SK-N-SH treated with all-trans-retinoic acid at 6 μM for 48 hours (cell line): ENCODE data around the gene TRABD2B.

Experiments used
- ATAC-seq: fragments of 200-7000 bp; cut with Tn5 transposase; 3 replicates; pipeline ENCODE4 v1.9.1; 2020; ENCODE audit warnings: mild to moderate bottlenecking, moderate library complexity
- CREB5 ChIP-seq: fragments of 250-450 bp; sonication (Bioruptor Pico); IDR thresholded peaks from 2 replicates; pipeline ENCODE4 v1.5.1; 2020; ENCODE audit warnings: low read depth, mild to moderate bottlenecking, moderate library complexity
- CSRNP3 ChIP-seq: fragments of 250-450 bp; sonication (Bioruptor Pico); IDR thresholded peaks from 2 replicates; pipeline ENCODE4 v1.5.1; 2021; ENCODE audit warnings: mild to moderate bottlenecking, moderate library complexity
- GLIS3 ChIP-seq: fragments of 250-450 bp; sonication (Bioruptor Pico); IDR thresholded peaks from 2 replicates; pipeline ENCODE4 v1.5.0; 2020; ENCODE audit warnings: mild to moderate bottlenecking, moderate library complexity
- ISL1 ChIP-seq: fragments of 250-450 bp; sonication (Bioruptor Pico); IDR thresholded peaks from 2 replicates; pipeline ENCODE4 v2.1.2; 2022; ENCODE audit warnings: mild to moderate bottlenecking, moderate library complexity
- PATZ1 ChIP-seq: fragments of 250-450 bp; sonication (Bioruptor Pico); IDR thresholded peaks from 2 replicates; pipeline ENCODE4 v1.8.0; 2020; ENCODE audit warnings: mild to moderate bottlenecking, moderate library complexity, borderline replicate concordance
- POU6F1 ChIP-seq: fragments of 250-450 bp; sonication (Bioruptor Pico); IDR thresholded peaks from 2 replicates; pipeline ENCODE4 v1.8.0; 2021; ENCODE audit warnings: low read depth, mild to moderate bottlenecking, moderate library complexity, borderline replicate concordance
- SNAI2 ChIP-seq: fragments of 250-450 bp; sonication (Bioruptor Pico); IDR thresholded peaks from 2 replicates; pipeline ENCODE4 v1.5.0; 2020; ENCODE audit warnings: mild to moderate bottlenecking, moderate library complexity
- TCF4 ChIP-seq: fragments of 250-450 bp; sonication (Bioruptor Pico); IDR thresholded peaks from 2 replicates; pipeline ENCODE4 v1.8.0; 2021; ENCODE audit warnings: mild to moderate bottlenecking, moderate library complexity, borderline replicate concordance
- TOX ChIP-seq: fragments of 250-450 bp; sonication (Bioruptor Pico); IDR thresholded peaks from 2 replicates; pipeline ENCODE4 v1.8.0; 2021; ENCODE audit warnings: mild to moderate bottlenecking, moderate library complexity, borderline replicate concordance
- TSHZ2 ChIP-seq: fragments of 250-450 bp; sonication (Bioruptor Pico); IDR thresholded peaks from 2 replicates; pipeline ENCODE4 v1.5.0; 2020; ENCODE audit warnings: mild to moderate bottlenecking, moderate library complexity
- ZC3H10 ChIP-seq: fragments of 250-450 bp; sonication (Bioruptor Pico); IDR thresholded peaks from 2 replicates; pipeline ENCODE4 v1.5.1; 2021; ENCODE audit warnings: mild to moderate bottlenecking, moderate library complexity
- ZFP3 ChIP-seq: fragments of 250-450 bp; sonication (Bioruptor Pico); IDR thresholded peaks from 2 replicates; pipeline ENCODE4 v1.5.0; 2020; ENCODE audit warnings: mild to moderate bottlenecking, moderate library complexity
- ZFP30 ChIP-seq: fragments of 450-650 bp; formaldehyde crosslinking; IDR thresholded peaks from 2 replicates; pipeline ENCODE4 v1.5.0; 2022; ENCODE audit warnings: mild to moderate bottlenecking, moderate library complexity
- ZNF70 ChIP-seq: fragments of 450-650 bp; formaldehyde crosslinking; IDR thresholded peaks from 2 replicates; pipeline ENCODE4 v1.5.0; 2020; ENCODE audit warnings: mild to moderate bottlenecking, moderate library complexity
- ZNF8 ChIP-seq: fragments of 450-650 bp; formaldehyde crosslinking; IDR thresholded peaks from 2 replicates; pipeline ENCODE4 v1.5.0; 2020; ENCODE audit warnings: mild to moderate bottlenecking, moderate library complexity

The TRABD2B gene

GRCh38 chr1:47924270-47925048 is 72.7 kb downstream of the TRABD2B start:
- TF ChIP-seq SNAI2 (CRISPR knock-in tag) = no peak
- no peak for TF ChIP-seq GLIS3
- TF ChIP-seq ZFP3 (CRISPR knock-in tag) = no peak
- no peak for TF ChIP-seq TCF4 (CRISPR knock-in tag)
- no peak for TF ChIP-seq CREB5
- no peak for TF ChIP-seq TOX (CRISPR knock-in tag)
- TF ChIP-seq TSHZ2 = no peak
- no peak for TF ChIP-seq ISL1
- no peak for TF ChIP-seq ZFP30
- TF ChIP-seq PATZ1 (CRISPR knock-in tag) = no peak
- no peak for TF ChIP-seq ZC3H10 (CRISPR knock-in tag)
- TF ChIP-seq, all 23 proteins: peak for 0
- no peak for ATAC-seq

- TF ChIP-seq ZNF70 (CRISPR knock-in tag) = 0 out of 2 replicates have a peak, but pooled peaks have one; percentile 2
- TF ChIP-seq TSHZ2 = peak; percentile 66
- TF ChIP-seq TOX (CRISPR knock-in tag) = no peak
- peak; percentile 97 for TF ChIP-seq TCF4 (CRISPR knock-in tag)
- peak; percentile 36; the same call in 1 of the 3 replicates for ATAC-seq
These were observed 75.2 kb downstream of the TRABD2B start for GRCh38 chr1:47921935-47922415.

GRCh38 chr1:47919113-47919833 is 77.9 kb downstream of the TRABD2B start:
- TF ChIP-seq ZNF8 (no peak), SNAI2 (CRISPR knock-in tag) (no peak), CSRNP3 (no peak), ZFP30 (no peak), POU6F1 (CRISPR knock-in tag) (no peak), TCF4 (CRISPR knock-in tag) (no peak), ZNF70 (CRISPR knock-in tag) (no peak), GLIS3 (no peak)
- no peak for ATAC-seq
